GM19193 (cell line): ENCODE measurements around the gene GPSM1.

Experiments
- POLR2A ChIP-seq: IDR thresholded peaks from 4 replicates; pipeline ENCODE4 v1.6.1; 2011; ENCODE audit not compliant: insufficient read depth, insufficient read length; ENCODE audit errors: extremely low read depth

The GPSM1 gene

DNA sequence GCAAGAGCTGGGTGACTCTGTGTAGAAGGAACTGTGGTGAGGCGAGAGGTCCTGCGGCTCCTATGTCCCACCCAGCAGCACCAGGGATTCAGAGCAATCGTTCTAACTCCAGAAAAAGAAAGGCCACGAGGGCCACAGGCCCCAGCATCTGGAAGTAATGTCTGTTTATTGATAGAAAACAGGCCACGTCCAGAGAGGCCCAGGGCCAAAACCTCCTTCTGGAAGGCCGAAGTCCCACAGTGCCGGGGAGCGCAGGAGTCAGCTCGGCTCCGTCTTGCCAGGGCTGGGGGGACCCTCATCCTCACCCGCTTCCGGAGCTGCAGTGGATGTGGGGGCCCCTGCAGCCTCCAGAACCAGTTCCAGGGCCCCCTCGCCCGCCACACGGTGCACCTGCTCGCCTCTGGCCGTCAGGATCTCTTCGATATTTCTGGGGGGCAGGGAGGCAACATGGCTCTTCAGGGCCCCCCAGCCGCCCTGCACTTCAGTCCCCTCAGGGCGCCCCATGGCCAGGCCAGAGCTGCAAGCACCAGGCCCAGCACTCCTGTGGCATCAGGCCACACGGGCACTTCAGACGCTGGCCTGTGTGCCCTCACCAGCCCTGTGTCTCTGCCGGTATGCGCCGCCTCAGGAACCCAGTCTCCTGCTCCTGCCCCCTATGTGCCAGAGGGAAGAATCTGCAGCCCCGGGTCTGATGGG lies 34.6 kb downstream of the GPSM1 start:
- no peak for TF ChIP-seq POLR2A

DNA sequence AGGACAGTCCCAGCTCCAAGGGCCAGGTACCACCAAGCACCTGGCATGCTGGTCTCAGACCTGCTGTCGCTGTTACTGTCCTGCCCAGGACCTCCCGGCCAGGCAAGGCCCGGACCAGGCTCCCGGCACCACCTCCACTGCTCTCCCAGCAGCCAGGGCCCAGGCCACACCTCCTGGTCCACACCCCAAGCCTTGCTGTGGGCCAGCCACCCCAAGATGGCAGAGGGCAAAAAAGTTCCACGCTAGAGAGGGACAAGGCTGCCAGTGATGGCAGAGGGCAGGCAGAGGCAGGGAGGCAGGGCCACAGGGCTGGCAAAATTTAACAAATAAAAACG lies 35.1 kb downstream of the GPSM1 start:
- TF ChIP-seq POLR2A, result no peak

DNA sequence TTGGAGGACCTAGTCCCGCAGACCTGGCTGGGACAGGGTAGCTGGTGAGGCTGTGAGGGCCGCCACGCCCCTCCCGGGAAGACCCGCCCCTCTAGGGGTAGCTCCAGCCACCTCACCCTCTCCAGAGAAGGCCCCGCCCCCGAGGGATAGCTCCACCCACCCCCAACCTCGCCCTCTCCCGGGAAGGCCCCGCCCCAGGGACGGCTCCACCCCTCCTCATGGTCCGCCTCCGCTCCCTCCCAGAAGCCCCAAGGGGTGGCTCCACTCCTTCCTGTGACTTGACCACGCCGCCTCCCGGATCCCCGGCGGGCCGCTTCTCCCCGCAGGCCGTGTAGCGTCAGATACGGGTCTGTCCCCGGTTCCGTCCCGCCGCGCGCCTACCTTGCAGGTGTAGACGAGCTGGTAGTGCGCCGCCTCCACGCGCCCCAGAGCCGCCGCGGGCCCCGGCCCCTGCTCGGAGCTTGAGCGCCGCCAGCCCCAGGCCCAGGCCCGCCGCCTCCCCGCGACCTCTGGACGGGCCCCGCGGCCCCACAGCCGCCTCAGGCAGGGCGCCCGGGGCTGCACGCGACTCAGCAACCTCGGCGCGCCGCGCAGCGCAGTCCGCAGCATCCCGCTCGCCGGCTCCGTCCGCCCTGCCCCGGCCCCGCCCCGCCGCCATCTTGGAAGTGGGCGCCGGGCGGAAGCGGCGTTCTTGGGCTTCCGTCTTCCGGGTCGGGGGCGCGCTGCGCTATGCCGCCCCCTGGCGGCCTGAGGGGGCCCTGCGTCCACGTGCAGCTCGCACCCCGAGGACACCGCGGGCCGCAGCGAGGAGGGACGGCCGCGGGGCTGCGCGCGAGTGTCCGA lies 36.0 kb downstream of the GPSM1 start, which contains the start of gene DNLZ:
TSS of gene DNLZ (minus strand) at position 639 of the 843 bp plus-strand sequence. CDS start at position 609, 30 bp downstream.
- TF ChIP-seq POLR2A, result peak; percentile 80

DNA sequence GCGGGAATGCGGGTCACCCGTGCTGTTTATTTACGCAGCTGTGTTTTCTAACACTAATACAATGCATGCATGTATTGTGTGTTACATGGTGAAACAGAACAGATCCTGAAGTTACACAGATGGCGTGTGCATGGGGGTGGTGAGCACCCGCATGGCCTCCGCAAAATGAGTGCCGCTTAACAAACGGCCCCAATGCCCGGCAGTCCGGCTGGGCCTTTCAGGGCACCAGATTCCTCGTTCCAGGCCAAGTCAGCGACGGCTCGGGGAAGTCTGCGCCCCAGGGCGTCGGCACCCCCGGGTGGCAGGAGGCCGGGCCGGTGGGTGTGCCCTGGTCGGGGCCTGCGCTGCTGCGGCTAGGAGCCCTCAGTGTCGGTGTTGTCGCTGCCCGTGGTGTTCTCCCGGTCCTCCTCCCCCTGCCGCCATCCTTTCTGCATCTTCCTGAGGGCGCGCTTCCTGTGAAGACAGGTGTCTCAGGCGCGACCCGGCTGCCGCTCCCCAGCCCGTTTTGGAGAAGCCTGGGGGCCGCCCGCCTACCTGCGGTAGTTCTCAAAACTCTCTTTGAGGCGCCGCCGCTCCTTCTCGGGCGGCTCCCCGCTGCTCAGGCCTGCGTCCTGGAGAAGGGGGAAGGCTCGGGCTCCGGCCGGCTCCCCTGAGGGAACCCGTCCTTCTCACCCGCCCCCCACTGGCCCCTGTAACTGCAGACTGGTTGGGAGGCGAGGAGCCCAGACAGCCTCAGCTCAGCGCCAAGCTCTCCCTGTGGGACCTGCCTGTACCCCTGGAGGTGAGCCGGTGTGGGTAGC lies 36.8 kb downstream of the GPSM1 start:
- no peak for TF ChIP-seq POLR2A

DNA sequence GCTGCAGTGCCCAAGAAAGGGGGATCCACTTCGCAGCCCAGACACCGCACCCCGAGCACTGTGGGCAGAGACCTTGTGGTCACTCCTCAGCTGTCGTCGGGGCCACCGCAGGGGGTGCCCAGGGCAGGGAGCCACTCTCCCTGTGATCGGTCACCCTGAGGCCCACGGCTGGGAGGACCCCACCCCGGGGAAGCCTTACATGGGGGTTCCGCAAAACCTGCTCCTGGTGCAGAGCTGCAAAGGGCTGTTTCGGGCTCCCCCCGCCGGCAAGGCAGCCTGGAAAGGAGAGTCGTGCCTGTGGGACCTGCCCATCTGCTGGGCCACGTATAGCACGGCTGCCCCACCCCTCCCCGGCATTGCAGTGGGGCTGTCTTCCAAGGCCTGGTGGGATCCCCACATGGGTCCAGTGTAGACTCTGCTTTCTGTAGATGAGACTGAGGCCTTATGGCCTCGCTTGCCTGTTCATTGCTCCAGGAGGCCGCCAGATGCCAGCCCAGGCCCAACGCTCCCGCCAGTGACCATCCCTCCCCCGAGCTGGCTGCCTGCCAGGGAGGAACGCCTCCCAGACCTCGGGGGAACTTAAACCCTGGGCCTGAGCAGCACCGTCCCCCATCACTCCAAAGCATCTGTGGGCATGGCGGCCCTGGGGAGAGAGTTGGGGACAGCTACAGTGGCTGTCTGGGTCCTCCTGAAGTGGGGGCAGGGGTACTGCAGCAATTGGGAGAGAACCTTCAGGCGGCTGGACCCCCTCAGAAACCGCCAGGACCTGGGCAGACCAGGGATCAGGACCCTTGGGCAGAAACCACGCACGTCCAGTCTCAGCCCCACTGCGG lies 37.8 kb downstream of the GPSM1 start:
- TF ChIP-seq POLR2A, result no peak

DNA sequence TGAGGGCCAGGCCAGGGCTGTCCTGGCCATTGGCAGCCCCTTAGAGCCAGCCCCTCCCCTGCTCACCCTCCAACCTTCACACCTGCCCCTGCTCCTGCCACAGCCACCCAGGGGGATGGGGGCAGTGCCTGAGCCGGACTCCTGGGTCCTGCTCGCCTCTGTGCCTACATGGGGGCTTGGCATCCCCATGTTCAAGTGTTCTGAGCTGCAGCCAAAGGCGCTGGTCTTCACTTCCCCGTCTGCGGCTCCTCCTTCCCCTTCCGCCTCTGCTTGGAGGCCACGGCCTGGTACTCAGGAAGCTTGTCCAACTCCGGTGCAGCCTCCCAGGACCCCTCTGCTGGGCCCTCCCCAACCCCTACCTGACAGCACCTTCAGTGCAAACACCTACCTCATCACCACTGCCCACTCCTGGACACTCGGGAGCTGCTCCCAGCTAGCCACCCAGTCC lies 38.5 kb downstream of the GPSM1 start:
- no peak for TF ChIP-seq POLR2A

DNA sequence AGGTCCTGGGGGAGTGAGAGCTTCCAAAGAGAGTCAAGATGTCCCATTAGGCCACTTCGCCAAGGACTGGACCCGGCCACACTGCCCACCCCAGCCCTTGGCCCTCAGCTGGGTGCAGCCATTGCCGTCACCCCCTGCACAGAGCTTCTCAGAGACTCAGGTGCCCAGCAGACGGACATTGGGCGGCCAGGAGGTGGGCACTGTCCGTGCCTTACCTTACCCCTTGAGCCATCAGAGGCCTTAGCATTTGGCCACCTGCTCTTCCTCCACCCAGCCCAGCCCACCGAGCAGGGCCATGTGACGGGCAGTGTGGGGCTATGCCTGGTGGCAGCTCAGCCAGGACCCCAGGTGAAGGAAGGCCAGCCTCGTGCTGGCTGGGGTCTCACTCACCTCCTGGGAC lies 39.5 kb downstream of the GPSM1 start:
- no peak for TF ChIP-seq POLR2A

DNA sequence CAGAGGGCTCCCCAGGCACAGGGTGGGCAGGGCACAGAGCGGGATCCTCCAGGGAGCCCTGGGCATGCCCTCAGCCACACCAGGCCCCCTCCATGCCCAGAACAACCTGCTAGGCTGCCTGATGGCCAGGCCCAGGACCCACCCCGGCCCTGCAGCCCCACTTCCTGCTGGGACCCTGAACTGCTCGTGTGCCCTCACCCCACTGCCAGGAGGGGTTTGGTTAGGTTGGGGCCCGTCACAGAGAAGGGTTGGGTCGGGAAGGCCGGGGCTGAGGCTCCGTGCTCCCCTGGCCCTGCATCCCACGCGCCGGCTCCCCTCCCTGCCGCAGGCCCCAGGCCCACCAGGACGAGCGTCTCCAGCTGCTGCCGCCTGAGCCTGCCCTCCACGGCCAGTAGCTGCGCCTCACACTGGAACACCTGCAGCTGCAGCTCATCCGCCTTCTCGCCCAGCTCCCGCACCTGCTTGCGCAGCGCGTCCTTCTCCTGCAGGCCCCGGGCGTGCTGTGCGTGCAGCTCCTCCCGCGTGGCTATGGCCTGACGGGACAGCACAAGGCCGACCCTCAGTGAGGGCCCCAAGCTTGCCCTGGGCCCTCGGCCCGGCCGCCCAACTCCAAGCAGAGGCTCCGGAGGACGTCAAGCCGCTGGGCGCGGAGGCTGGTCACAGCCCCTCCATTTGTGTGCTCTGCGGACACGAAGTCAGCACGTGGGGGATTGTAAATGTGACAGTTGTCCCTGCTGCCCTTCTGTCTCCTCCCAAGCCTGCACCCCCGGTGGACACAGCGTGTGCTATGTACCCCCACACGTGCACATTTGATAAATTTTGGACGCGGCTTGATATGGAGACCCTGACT lies 40.2 kb downstream of the GPSM1 start:
- TF ChIP-seq POLR2A, result no peak

DNA sequence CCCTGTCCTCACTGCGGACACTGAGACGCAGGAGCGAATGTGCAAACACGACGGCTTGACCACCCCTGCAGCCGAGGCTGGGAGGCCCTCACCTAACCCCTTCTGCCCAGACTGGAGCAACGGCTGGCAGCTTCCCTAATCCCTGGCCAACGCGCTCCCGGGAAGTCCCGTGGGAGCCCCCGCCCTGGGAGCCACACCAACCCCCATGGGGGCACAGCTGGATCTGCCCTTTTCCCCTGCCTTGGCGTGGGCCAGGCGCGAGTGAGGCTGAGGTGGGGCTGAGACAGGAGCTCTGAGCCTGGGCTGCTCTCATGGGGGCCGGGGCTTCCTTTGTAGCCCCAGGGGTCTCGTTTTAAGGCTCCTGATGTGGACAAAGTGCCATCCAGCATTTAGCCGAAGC lies 40.9 kb downstream of the GPSM1 start:
- TF ChIP-seq POLR2A, result no peak

DNA sequence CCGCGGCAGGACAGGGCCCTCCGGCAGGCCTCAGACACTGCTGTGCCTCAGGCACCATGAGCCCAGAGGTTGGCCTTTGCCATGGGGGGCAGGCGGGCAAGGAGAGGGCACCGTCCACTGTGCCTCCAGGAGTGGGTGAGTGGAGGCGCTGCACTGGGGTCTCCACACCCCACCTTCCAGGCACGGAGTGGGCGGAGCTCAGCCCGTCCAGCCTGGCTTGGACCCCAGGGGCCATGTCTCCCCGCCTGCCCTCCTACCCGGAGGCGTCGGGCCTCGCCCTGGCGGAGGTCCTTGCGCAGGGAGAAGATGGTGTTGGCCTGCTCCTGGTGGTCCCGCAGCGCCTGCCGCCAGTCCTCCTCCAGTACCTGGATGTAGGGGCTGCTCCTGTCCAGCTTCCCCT lies 42.7 kb downstream of the GPSM1 start:
- no peak for TF ChIP-seq POLR2A

DNA sequence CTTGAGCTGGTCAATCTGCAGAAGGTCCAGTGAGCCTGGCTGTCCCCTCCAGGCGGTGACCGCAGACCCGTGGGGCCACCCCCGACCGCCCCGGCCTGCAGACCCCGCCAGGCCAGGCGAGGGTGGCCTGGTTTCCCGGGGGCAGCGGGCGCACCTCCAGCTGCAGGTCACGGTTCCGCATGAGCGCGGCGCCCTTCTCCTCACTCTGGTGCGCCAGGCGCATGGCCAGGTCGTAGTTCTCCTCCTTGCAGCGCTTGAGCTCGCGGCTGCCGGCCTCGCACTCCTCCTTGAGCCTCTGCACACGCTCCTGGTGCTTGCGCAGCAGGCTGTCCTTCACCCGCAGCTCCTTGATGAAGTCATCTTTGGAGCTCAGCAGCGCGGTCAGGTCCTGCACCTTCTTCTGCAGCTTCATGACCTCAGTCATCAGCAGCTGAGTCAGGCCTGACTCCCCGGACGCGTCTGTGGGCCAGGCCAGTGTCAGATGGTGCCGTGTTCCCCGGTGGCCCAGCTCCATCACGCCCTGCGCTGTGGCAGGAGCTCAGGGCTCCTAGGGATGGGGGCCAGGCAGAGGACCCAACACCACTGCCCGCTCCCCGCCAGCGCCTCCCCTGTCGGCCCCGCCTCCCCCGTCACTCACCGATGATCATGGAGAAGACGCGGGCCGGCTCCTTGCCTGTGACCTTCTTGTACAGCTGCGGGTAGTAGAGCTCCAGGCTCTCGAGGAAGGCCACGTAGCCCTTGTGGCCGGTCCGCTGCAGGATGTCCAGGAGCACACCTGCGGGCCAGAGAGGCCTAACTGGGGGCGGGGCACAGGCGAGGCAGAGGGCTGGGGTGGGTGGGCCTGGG lies 43.6 kb downstream of the GPSM1 start:
- no peak for TF ChIP-seq POLR2A

DNA sequence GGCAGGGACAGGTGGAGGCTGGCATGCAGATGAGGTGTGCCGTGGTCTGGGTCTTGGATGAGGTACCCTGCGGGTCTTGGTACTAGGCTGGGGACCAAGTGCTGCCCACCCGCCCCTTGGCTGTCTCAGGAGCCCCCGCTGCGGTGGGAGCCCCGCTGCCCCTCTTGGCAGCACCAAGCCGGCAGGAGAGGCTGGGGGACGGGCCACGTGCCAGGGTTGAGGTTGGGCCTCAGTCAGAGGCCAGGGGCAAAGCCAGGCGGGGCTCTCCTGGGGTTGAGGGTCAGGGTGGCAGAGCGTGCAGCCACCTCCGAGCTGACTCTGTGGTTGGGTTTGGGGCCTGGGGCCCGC lies 44.2 kb downstream of the GPSM1 start:
- TF ChIP-seq POLR2A, result no peak

DNA sequence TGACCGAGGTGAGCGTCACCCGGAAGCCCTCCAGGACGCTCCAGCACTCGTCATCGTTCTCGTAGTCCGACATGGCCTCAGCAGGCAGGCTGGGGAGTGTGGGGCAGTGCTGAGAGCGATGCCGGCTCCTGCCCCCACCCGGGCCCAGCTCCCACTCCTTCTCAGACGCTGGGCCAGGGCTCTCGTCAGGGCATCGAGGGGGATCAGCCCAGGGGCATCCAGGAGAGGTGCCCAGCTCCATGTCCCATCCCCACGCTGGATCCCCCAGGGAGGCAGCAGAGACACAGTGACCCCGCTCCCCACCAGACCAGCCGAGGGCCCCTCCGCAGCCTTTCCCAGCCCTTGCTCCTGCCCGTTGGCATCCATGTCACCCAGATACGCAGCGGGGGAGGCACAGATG lies 44.7 kb downstream of the GPSM1 start:
- TF ChIP-seq POLR2A, result no peak

DNA sequence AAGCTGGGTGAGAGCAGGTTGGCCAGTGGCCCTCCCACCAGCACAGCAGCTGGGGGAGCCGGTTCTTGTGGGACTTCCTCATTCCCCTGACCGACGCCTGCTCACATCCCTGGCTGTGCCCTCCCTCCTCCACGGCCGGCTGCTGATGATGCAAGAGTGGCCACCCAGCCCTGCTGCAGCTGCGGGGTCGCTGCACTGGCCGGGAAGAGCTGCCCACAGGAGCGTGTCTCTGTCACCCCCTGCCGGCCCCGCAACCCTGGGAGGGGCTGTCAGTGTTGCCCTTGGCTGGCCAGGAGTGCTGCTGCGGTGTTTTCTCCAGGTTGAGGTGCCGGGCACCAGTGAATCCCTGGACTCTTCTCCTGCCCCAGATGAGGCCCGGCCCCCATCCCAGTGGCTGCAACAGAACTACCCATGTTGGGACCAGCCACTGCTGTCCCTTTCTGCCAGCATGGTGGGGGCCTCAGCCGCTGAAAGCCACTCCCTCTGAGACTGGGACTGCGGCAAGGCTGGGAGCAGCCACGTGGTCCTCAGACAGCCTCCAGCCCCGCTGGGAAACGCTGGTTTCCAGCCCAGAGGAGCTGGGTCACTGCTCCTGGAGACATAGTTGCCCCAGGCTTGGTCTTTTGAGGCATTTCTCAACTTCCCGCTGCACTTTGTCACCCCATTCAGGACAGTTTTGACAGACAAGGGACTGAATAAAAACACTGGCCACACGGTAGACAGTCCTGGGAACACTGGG lies 45.4 kb downstream of the GPSM1 start:
- no peak for TF ChIP-seq POLR2A
